GM19193 (cell line): ENCODE measurements around the gene RNU6-9.
A peak's percentile ranks its signal among the peaks of the same experiment; 100 is the strongest.

ENCODE experiments used
- POLR2A ChIP-seq: IDR thresholded peaks from 4 replicates; pipeline ENCODE4 v1.6.1; 2011; ENCODE audit not compliant: insufficient read depth, insufficient read length; ENCODE audit errors: extremely low read depth

The RNU6-9 gene

GRCh38 chr19:892894-893689 lies at the start of gene RNU6-9, which contains the start of gene MED16:
Gene RNU6-9 (plus strand): TSS chr19:893484.
Gene MED16 (minus strand): TSS chr19:893187. CDS start chr19:891131, 2,056 bp downstream.
- TF ChIP-seq POLR2A, result peak; percentile 76

GRCh38 chr19:843836-844545 lies 49.3 kb upstream of the RNU6-9 start:
- no peak for TF ChIP-seq POLR2A

GRCh38 chr19:844546-844971 lies 48.7 kb upstream of the RNU6-9 start:
- no peak for TF ChIP-seq POLR2A

GRCh38 chr19:845707-846521 lies 47.4 kb upstream of the RNU6-9 start:
- TF ChIP-seq POLR2A, result no peak

- no peak for TF ChIP-seq POLR2A
These were observed 44.8 kb upstream of the RNU6-9 start for GRCh38 chr19:848386-848921.

- no peak for TF ChIP-seq POLR2A
These were observed 42.9 kb upstream of the RNU6-9 start for GRCh38 chr19:850221-850978.

- no peak for TF ChIP-seq POLR2A
These were observed 42.3 kb upstream of the RNU6-9 start for GRCh38 chr19:850979-851335.

GRCh38 chr19:852136-853013 lies 40.9 kb upstream of the RNU6-9 start, which contains the start of gene ELANE:
Gene ELANE (plus strand): TSS chr19:852303. CDS start chr19:852329, 26 bp downstream.
- TF ChIP-seq POLR2A, result no peak

GRCh38 chr19:853014-853585 lies 40.2 kb upstream of the RNU6-9 start:
- no peak for TF ChIP-seq POLR2A

- TF ChIP-seq POLR2A, result no peak
These were observed 38.7 kb upstream of the RNU6-9 start for GRCh38 chr19:854549-854948.

- no peak for TF ChIP-seq POLR2A
These were observed 38.1 kb upstream of the RNU6-9 start for GRCh38 chr19:855142-855541.

- TF ChIP-seq POLR2A, result no peak
These were observed 37.6 kb upstream of the RNU6-9 start for GRCh38 chr19:855566-856120.
